ENCODE measurements around the gene ZNF224. TPM values are rescaled to one million over a fixed set of nuclear protein-coding genes. Genes with fewer than 3 reads are reported as not detected.

Gene ZNF224
- total and polyA plus RNA-seq, 2 of the 13 experiments (the other 11 are each of a cell fraction or from before 2014, with no cell fraction given): 13.0 to 16.1 TPM

GRCh38 chr19:44111910-44112463, 17.8 kb downstream of the ZNF224 start:
- BruUV-seq (replicated peaks): no TSS peak
- ATAC-seq (no peak), FAIRE-seq (no peak), DNase-seq (ENCODE audit: low spot score) (no peak)
- Histone ChIP-seq H3K9ac (ENCODE audit: insufficient read depth, low read depth, low read length) (no peak overlapping the region), H2AFZ (ENCODE audit: low read length) (no peak overlapping the region), H3K27me3 (ENCODE audit: control insufficient read depth in 1 of 2, insufficient read depth in 2 of 2, low read length in 2 of 2) (no peaks in the 10 kb centered on the region; a peak in 1 of 5 replicates), H3K4me1 (ENCODE audit: insufficient read depth, low read length) (peaks cover 14% of the 10 kb centered on the region), H3K27ac (ENCODE audit: extremely low read length, insufficient read depth, low read length) (no peak overlapping the region), H3K36me3 (replicated peaks in 1 of 2; ENCODE audit: control insufficient read depth in 1 of 2, insufficient read depth in 2 of 2, low read length in 2 of 2) (peaks cover 0 to 7% of the 10 kb centered on the region in 2 experiments; a peak in 2 of 5 replicates), H4K20me1 (ENCODE audit: insufficient read depth, low read length) (no peaks in the 10 kb centered on the region), H3K4me2 (ENCODE audit: low read depth, low read length) (peak overlapping the region; percentile 85), H3K4me3 (replicated peaks in 1 of 3; ENCODE audit: insufficient read depth in 1 of 3, low read depth in 2 of 3, low read length in 3 of 3) (peak overlapping the region in 2 of 3 experiments; percentile 82 to 92; a peak in 3 of 6 replicates), H3K9me3 (ENCODE audit: low read length) (no peaks in the 10 kb centered on the region), H3K79me2 (ENCODE audit: insufficient read depth, low read length) (no peaks in the 10 kb centered on the region)
- in situ Hi-C loops (cut with HindIII; ENCODE audit: extremely low pct_ligation_motif_present, low pct_unique_long_range_greater_than_20kb): no loop called here
- ChIA-PET POLR2A (interaction anchor here (3.5 kb wide), 1 partner anchor 53 kb away, joined by 19 read pairs; the partner anchor contains the start of gene ZNF226), CTCF (ENCODE audit: low intra/inter-chr PET ratio, low total read pairs) (no interaction called here)
- intact Hi-C loops (cut with micrococcal nuclease; ENCODE audit: unreplicated experiment): loop anchor here (2.0 to 10.0 kb wide), 2 partner anchors 107 to 177 kb away; partner anchors contain the start of genes ZNF230 and ZNF45
- TF ChIP-seq CHCHD3 (CRISPR knock-in tag; IDR thresholded peaks at IDR 0.05) (no peak), YEATS4 (CRISPR knock-in tag; IDR thresholded peaks at IDR 0.05; ENCODE audit: borderline replicate concordance) (no peak), ZFP90 (CRISPR knock-in tag; IDR thresholded peaks at IDR 0.05; ENCODE audit: borderline replicate concordance) (no peak), ZKSCAN8 (CRISPR knock-in tag; IDR thresholded peaks at IDR 0.05; ENCODE audit: borderline replicate concordance) (no peak), NFKB2 (CRISPR knock-in tag; IDR thresholded peaks at IDR 0.05; ENCODE audit: borderline replicate concordance) (no peak), ZNF550 (CRISPR knock-in tag; IDR thresholded peaks at IDR 0.05; ENCODE audit: borderline replicate concordance) (no peak), ZFP91 (CRISPR knock-in tag; IDR thresholded peaks at IDR 0.05; ENCODE audit: borderline replicate concordance) (no peak), ZSCAN5A (CRISPR knock-in tag; IDR thresholded peaks at IDR 0.05; ENCODE audit: borderline replicate concordance) (no peak), KDM2A (CRISPR knock-in tag; IDR thresholded peaks at IDR 0.05; ENCODE audit: borderline replicate concordance, low read depth) (no peak), NFKBIZ (CRISPR knock-in tag; IDR thresholded peaks at IDR 0.05) (no peak), ZBTB33 (CRISPR knock-in tag; IDR thresholded peaks at IDR 0.05) (no peak), ZNF782 (CRISPR knock-in tag; IDR thresholded peaks at IDR 0.05; ENCODE audit: borderline replicate concordance) (no peak), RFX1 (IDR thresholded peaks at IDR 0.05) (no peak), ZNF251 (CRISPR knock-in tag; IDR thresholded peaks at IDR 0.05) (no peak), ZNF878 (CRISPR knock-in tag; IDR thresholded peaks at IDR 0.05) (no peak), NFRKB (IDR thresholded peaks at IDR 0.05) (no peak), MLXIP (CRISPR knock-in tag; IDR thresholded peaks at IDR 0.05; ENCODE audit: borderline replicate concordance) (no peak)
- WGBS (ENCODE audit: low lambda C conversion rate): 85% methylated on average over 16 of the region's 17 CpGs

Measured in HepG2 (cell line).